ENCODE measurements around the gene MYCL.

The MYCL gene

GRCh38 chr1:39896909-39897685 is 4.6 kb downstream of the MYCL start:
- no peak for TF ChIP-seq CTCF (IDR thresholded peaks at IDR 0.05; ENCODE audit: poor library complexity, severe bottlenecking)
- peaks cover 24% of the 10 kb centered on the region for H3K4me1 ChIP-seq (ENCODE audit: insufficient read depth, poor library complexity, severe bottlenecking)
- H3K36me3 ChIP-seq (ENCODE audit: low read depth) = no peaks in the 10 kb centered on the region
- no peak for DNase-seq (ENCODE audit: low spot score)
- no peak for ATAC-seq (ENCODE audit: low read depth)
- H3K9me3 ChIP-seq (ENCODE audit: severe bottlenecking) = no peaks in the 10 kb centered on the region
- H3K27ac ChIP-seq (ENCODE audit: poor library complexity, severe bottlenecking) = no peak overlapping the region
- no peak overlapping the region for H3K4me3 ChIP-seq (ENCODE audit: severe bottlenecking)
- no peaks in the 10 kb centered on the region for H3K27me3 ChIP-seq (ENCODE audit: insufficient read depth, poor library complexity, severe bottlenecking)

- H3K27me3 ChIP-seq (ENCODE audit: insufficient read depth, poor library complexity, severe bottlenecking) = no peaks in the 10 kb centered on the region
- no peaks in the 10 kb centered on the region for H3K9me3 ChIP-seq (ENCODE audit: severe bottlenecking)
- peaks cover 24% of the 10 kb centered on the region for H3K4me1 ChIP-seq (ENCODE audit: insufficient read depth, poor library complexity, severe bottlenecking)
- no peak for ATAC-seq (ENCODE audit: low read depth)
- TF ChIP-seq CTCF (IDR thresholded peaks at IDR 0.05; ENCODE audit: poor library complexity, severe bottlenecking) = no peak
- no peaks in the 10 kb centered on the region for H3K36me3 ChIP-seq (ENCODE audit: low read depth)
- H3K4me3 ChIP-seq (ENCODE audit: severe bottlenecking) = no peak overlapping the region
- no peak for DNase-seq (ENCODE audit: low spot score)
- peak overlapping the region; percentile 7 for H3K27ac ChIP-seq (ENCODE audit: poor library complexity, severe bottlenecking)
Measured at GRCh38 chr1:39895731-39896480, 5.8 kb downstream of the MYCL start.

GRCh38 chr1:39894884-39895495 is 6.7 kb downstream of the MYCL start:
- no peak for TF ChIP-seq CTCF (IDR thresholded peaks at IDR 0.05; ENCODE audit: poor library complexity, severe bottlenecking)
- H3K27ac ChIP-seq (ENCODE audit: poor library complexity, severe bottlenecking) = peak overlapping the region; percentile 7
- H3K27me3 ChIP-seq (ENCODE audit: insufficient read depth, poor library complexity, severe bottlenecking) = no peaks in the 10 kb centered on the region
- DNase-seq (ENCODE audit: low spot score) (no peak), ATAC-seq (ENCODE audit: low read depth) (0 out of 3 replicates have a peak, but pooled peaks have one; percentile 30)
- no peaks in the 10 kb centered on the region for H3K9me3 ChIP-seq (ENCODE audit: severe bottlenecking)
- H3K4me1 ChIP-seq (ENCODE audit: insufficient read depth, poor library complexity, severe bottlenecking) = peaks cover 24% of the 10 kb centered on the region
- H3K36me3 ChIP-seq (ENCODE audit: low read depth) = no peaks in the 10 kb centered on the region
- no peak overlapping the region for H3K4me3 ChIP-seq (ENCODE audit: severe bottlenecking)

- no peak for DNase-seq (ENCODE audit: low spot score)
Measured at GRCh38 chr1:39892601-39893595, 8.8 kb downstream of the MYCL start.

More at GRCh38 chr1:39892601-39893595, 8.8 kb downstream of the MYCL start:
- no peak for TF ChIP-seq CTCF (IDR thresholded peaks at IDR 0.05; ENCODE audit: poor library complexity, severe bottlenecking)
- peak; percentile 84 for ATAC-seq (ENCODE audit: low read depth)
- Histone ChIP-seq H3K27me3 (ENCODE audit: insufficient read depth, poor library complexity, severe bottlenecking) (no peaks in the 10 kb centered on the region), H3K27ac (ENCODE audit: poor library complexity, severe bottlenecking) (peak overlapping the region; percentile 71), H3K4me3 (ENCODE audit: severe bottlenecking) (no peak overlapping the region), H3K9me3 (ENCODE audit: severe bottlenecking) (no peaks in the 10 kb centered on the region), H3K36me3 (ENCODE audit: low read depth) (no peaks in the 10 kb centered on the region), H3K4me1 (ENCODE audit: insufficient read depth, poor library complexity, severe bottlenecking) (peaks cover 24% of the 10 kb centered on the region)
